ENCODE results near the gene RRAGA.
"Not testable (repeated sequence)": the region's sequence is repeated elsewhere in the genome, so short reads cannot be mapped to it uniquely, and the experiment has no call there.

RRAGA gene

DNA sequence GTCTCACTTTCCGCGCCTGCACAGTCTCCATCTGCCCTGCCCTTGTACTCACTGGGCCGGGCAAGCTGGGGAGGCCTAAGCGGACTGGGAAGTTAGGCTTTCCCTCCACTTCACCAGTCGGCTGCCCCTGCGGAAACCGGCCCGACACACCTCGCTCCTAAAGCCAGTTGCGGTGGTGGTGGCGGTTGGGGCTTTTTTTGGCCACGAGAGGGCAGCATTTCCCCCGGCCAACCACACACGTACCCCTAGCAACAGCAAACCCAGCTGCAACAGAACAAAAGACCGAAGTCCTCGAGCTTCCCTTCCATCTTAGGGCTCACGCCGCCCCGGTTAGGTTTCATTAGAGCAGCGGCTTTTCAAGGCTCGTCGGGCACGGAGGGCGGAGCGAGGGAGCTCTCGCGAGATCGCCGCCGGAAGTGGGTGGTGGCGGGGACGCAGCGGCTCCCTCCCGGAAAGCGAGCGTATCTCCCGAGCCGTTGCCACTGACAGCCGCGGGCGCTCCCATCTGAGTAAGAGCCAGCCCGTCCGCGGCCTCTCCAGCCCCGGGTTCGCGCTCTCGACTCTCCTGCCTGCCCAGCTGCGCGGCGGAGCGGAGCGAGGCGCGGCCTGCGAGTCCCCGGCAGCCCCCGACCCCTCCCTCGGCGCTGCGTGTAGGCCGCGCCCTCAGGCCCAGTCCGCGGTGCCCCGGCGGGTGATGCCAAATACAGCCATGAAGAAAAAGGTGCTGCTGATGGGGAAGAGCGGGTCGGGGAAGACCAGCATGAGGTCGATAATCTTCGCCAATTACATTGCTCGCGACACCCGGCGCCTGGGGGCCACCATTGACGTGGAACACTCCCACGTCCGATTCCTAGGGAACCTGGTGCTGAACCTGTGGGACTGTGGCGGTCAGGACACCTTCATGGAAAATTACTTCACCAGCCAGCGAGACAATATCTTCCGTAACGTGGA lies at the start of gene RRAGA:
RRAGA (plus strand) TSS at position 462 of the 951 bp plus-strand sequence; CDS start at position 695, 233 bp downstream.
- DNase-seq, result peak; percentile 94 to 95

- no peak for DNase-seq
Observed at GRCh38 chr9:19000133-19000532, 49.1 kb upstream of the RRAGA start.

- DNase-seq, result no peak
Observed at GRCh38 chr9:19009391-19009965, 39.7 kb upstream of the RRAGA start.

GRCh38 chr9:19018201-19018600 lies 31.0 kb upstream of the RRAGA start:
- no peak for DNase-seq

- DNase-seq, result no peak
Observed at GRCh38 chr9:19020886-19021455, 28.3 kb upstream of the RRAGA start.

DNA sequence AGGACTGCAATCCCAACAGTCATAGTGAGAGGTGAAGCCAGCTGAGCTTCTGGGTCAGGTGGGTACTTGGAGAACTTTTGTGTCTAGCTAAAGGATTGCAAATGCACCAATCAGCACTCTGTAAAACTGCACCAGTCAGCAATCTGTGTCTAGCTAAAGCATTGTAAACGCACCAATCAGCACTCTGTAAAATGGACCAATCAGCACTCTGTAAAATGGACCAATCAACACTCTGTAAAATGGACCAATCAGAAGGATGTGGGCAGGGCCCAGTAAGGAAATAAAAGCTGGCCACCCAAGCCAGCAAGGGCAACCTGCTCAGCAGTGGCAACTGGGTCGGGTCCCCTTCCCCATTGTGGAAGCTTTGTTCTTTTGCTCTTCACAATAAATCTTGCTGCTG lies 27.6 kb upstream of the RRAGA start:
- not testable (repeated sequence) for DNase-seq

DNA sequence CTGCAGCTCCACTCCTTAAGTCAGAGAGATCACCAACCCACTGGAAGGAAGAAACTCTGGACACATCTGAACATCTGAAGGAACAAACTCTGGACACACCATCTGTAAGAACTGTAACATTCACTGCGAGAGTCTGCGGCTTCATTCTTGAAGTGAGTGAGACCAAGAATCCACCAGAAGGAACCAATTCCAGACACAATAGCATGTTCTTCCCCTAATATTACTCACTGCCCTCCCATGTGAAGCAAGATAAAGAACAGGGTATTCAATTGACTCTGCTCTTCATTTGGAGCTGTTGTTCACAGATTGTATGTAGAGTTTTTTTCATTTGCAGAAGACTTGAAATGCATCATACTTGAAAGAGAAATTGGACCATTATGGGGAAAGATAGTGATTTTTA lies 27.0 kb upstream of the RRAGA start:
- no peak for DNase-seq

DNA sequence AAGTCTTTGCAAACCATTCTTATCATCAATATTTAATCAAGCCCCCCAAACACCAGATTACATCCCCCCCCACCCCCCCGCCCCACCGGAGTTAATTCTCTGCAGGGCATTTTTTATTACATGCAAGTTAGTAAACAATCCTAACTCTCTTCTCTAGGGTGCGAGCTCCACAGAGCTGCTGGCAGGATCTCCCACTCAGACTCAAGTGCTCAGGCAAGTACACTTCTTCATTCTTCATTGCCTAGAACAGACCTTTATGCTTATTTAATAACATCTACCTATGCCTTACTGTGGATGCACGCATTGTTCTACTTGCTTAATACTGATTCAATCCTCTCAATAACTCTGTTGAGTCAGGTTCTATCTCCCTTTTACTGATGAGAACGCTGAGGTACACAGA lies 26.1 kb upstream of the RRAGA start:
- no peak for DNase-seq

- no peak for DNase-seq
Observed at GRCh38 chr9:19026375-19026774, 22.9 kb upstream of the RRAGA start.

DNA sequence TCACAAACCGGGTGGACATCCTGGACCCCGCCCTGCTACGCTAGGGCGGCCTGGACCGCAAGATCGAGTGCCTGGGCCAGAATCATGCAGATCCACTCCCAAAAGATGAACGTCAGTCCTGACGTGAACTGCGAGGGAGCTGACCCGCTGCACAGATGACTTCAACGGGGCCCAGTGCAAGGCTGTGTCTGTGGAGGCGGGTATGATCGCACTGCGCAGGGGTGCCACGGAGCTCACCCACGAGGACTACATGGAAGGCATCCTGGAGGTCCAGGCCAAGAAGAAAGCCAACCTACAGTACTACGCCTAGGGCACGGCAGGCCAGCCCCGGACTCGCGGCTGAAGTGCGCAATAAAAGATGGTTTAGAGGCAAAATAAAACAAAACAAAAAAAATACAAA lies 21.4 kb upstream of the RRAGA start:
- DNase-seq, result no peak

GRCh38 chr9:19028835-19029451 lies 20.3 kb upstream of the RRAGA start:
- DNase-seq, result peak in 1 of 2 donors; percentile 38

DNA sequence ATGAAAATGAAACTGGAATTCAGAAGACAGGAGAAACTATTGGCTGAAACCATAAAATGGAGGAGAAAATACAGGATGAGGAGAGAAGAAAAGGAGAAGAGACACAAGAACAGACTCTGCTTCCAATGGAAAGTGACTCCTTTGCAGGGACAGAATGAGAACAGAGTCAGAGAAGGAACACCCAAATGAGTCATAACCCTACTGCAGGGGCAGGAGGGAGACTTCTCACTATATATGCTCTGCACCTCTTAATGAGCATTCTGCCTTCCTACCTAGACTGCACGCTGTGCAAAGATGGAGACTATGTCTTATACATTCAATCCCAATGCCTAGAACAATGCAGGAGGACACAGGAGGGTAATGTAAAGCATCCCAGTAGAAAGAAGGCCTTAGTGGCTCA lies 18.3 kb upstream of the RRAGA start:
- no peak for DNase-seq

GRCh38 chr9:19032406-19032805 lies 16.8 kb upstream of the RRAGA start:
- DNase-seq, result no peak

GRCh38 chr9:19033015-19033414 lies 16.2 kb upstream of the RRAGA start, which contains the start of gene SAXO1:
Gene SAXO1, minus strand, starts transcription at chr9:19033209. Its CDS starts 301 bp downstream, at chr9:19032908.
- no peak for DNase-seq

GRCh38 chr9:19036611-19037010 lies 12.6 kb upstream of the RRAGA start:
- DNase-seq, result no peak

DNA sequence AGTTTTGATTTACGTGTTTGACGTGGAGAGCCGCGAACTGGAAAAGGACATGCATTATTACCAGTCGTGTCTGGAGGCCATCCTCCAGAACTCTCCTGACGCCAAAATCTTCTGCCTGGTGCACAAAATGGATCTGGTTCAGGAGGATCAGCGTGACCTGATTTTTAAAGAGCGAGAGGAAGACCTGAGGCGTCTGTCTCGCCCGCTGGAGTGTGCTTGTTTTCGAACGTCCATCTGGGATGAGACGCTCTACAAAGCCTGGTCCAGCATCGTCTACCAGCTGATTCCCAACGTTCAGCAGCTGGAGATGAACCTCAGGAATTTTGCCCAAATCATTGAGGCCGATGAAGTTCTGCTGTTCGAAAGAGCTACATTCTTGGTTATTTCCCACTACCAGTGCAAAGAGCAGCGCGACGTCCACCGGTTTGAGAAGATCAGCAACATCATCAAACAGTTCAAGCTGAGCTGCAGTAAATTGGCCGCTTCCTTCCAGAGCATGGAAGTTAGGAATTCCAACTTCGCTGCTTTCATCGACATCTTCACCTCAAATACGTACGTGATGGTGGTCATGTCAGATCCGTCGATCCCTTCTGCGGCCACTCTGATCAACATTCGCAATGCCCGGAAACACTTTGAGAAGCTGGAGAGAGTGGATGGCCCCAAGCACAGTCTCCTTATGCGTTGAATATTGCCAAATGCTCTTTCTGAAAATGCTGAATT lies 850 bp downstream of the RRAGA start:
- peak in 1 of 2 donors; percentile 12 for DNase-seq

- no peak for DNase-seq
Observed at GRCh38 chr9:19050637-19051591, 1.7 kb downstream of the RRAGA start.

DNA sequence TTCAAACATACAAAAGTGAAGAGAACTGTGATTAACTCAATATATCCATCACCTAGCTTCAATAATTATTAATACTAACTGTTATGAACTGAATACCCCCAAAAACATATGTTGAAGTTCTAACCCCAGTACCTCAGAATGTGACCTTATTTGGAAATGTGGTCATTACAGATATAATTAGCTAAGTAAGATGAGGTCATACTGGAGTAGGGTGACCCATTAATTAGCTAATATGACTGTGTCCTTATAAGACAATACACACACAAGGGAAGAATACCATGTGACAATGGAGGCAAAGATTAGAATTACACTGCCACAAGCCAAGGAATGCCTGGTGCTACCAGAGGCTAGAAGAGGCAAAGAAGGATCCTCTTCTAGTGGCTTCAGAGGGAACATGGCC lies 7.8 kb downstream of the RRAGA start:
- no peak for DNase-seq

- no peak for DNase-seq
Observed at GRCh38 chr9:19074229-19074628, 25.0 kb downstream of the RRAGA start.

GRCh38 chr9:19074836-19075235 lies 25.6 kb downstream of the RRAGA start:
- DNase-seq, result no peak

- DNase-seq, result peak in 1 of 2 donors; percentile 68
Observed at GRCh38 chr9:19085295-19085694, 36.1 kb downstream of the RRAGA start.
